Ovary (tissue), 9 donors: ENCODE data around the gene MFSD6L. TPM values are rescaled to one million over a fixed set of nuclear protein-coding genes. Genes with fewer than 3 reads are reported as not detected.

Experiments used
- DNase-seq, 5 donors: peaks; one replicate each; pipeline ENCODE4 v3.0.0-alpha.2; 2019 to 2020
- H3K27ac ChIP-seq, 2 donors: fragments of 200-600 bp; one replicate each; pipeline versions ENCODE4 v1.5.1 to v1.8.0; 2019 to 2022
- H3K27me3 ChIP-seq: fragments of 200-600 bp; one replicate; pipeline ENCODE4 v1.8.0; 2022
- H3K36me3 ChIP-seq: fragments of 200-600 bp; sonication (generic); one replicate; pipeline ENCODE4 v1.5.1; 2019
- H3K4me1 ChIP-seq: one replicate; pipeline ENCODE4 v1.8.1; 2013; ENCODE audit warnings: mild to moderate bottlenecking, moderate library complexity; ENCODE audit not compliant: insufficient read depth
- H3K4me3 ChIP-seq: fragments of 200-600 bp; sonication (generic); one replicate; pipeline ENCODE4 v1.5.1; 2017
- H3K9me3 ChIP-seq, 2 donors: fragments of 200-600 bp in 1 of 2; sonication (generic) in 1 of 2; one replicate each; pipeline versions ENCODE4 v1.5.1 to v1.8.1; 2013 to 2019; ENCODE audit warnings: mild to moderate bottlenecking in 1 of 2, moderate library complexity in 1 of 2
- EP300 ChIP-seq: sonication (generic); formaldehyde crosslinking; IDR thresholded peaks from one replicate; pipeline ENCODE4 v1.6.1; 2017; ENCODE audit warnings: antibody characterized with exemption
- POLR2A ChIP-seq: fragments of 450-650 bp; IDR thresholded peaks from one replicate; pipeline ENCODE4 v1.6.1; 2017; ENCODE audit warnings: antibody characterized with exemption, mild to moderate bottlenecking, moderate library complexity
- WGBS, 3 donors: extraction: QIAGEN DNeasy Blood & Tissue Kit in 1 of 3; methylation state at CpG; one replicate each; pipeline versions ENCODE4 v1.1.5 to v1.1.7; 2013 to 2017; 5-methylcytosine and 5-hydroxymethylcytosine counted together
- intact Hi-C, 4 donors: fragments of 100-400 bp; cut with DNase I; formaldehyde crosslinking; loops; one replicate each; pipeline versions ENCODE4 v1.11.0 to v1.15.1; 2022 to 2023
- polyA plus RNA-seq, 2 donors: library from polyadenylated mRNA; stranded (reverse); fragments of 200-250 nt in 1 of 2; fragments of 350-450 nt in 1 of 2; fragmentation: Illumina TruSeq in 1 of 2; extraction: RNeasy Lipid Tissue Mini Kit (QIAGEN cat#74804) in 1 of 2; gene quantifications; one replicate each; pipeline ENCODE4 v1.2.3, GENCODE V29; 2013 to 2014
- total RNA-seq, 7 donors: library from RNA; depleted of rRNA in 2 of 7; stranded (reverse); fragments of >200 nt in 2 of 7; fragmentation: NEBNext Ultra II Directional in 3 of 7; extraction: Animal tissue kit (Norgen Biotek cat#: 25700) in 3 of 7; gene quantifications; one replicate each; pipeline versions ENCODE4 v1.1.0 to v1.2.4, GENCODE V29; 2016 to 2023
- TF ChIP-seq, protein P1 (sequence below), 3 donors: fragments of 450-650 bp in 2 of 3; fragments of 200-600 bp in 1 of 3; IDR thresholded peaks; one replicate each; pipeline versions ENCODE4 v1.5.1 to v1.8.0; 2016 to 2022; ENCODE audit warnings: antibody characterized with exemption in 3 of 3, mild to moderate bottlenecking in 1 of 3
- donor health status: DM: no; HTN: no; CAD: no; lungs with moderate emphysema.
- donor health status: DM: no; HTN: no; CAD: no.
- donor health status: Bipolar disorder and iron deficiency.
- donor health status: DM: yes; HTN: yes; CAD: no.
- donor health status: DM: no; HTN: no; CAD: no.
- donor health status: DM: yes; HTN: yes; CAD: no.

MFSD6L gene
- total and polyA plus RNA-seq, 9 donors = 0.13 to 2.2 (median 0.48) TPM; not detected in 4

- H3K27me3 ChIP-seq = no peaks in the 10 kb centered on the region
- no peak overlapping the region for H3K27ac ChIP-seq
- no peak for TF ChIP-seq EP300
- TF ChIP-seq POLR2A = no peak
- TF ChIP-seq, protein P1, sequence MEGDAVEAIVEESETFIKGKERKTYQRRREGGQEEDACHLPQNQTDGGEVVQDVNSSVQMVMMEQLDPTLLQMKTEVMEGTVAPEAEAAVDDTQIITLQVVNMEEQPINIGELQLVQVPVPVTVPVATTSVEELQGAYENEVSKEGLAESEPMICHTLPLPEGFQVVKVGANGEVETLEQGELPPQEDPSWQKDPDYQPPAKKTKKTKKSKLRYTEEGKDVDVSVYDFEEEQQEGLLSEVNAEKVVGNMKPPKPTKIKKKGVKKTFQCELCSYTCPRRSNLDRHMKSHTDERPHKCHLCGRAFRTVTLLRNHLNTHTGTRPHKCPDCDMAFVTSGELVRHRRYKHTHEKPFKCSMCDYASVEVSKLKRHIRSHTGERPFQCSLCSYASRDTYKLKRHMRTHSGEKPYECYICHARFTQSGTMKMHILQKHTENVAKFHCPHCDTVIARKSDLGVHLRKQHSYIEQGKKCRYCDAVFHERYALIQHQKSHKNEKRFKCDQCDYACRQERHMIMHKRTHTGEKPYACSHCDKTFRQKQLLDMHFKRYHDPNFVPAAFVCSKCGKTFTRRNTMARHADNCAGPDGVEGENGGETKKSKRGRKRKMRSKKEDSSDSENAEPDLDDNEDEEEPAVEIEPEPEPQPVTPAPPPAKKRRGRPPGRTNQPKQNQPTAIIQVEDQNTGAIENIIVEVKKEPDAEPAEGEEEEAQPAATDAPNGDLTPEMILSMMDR (IDR thresholded peaks at IDR 0.05) = no peak
- DNase-seq = no peak
- 46 to 66% (median 51%) methylated on average over 3 of the region's 3 CpGs for WGBS, 3 donors
- no peaks in the 10 kb centered on the region for H3K36me3 ChIP-seq
- no peaks in the 10 kb centered on the region for H3K4me1 ChIP-seq
- intact Hi-C loops = loop anchor here (5.0 to 10.0 kb wide), 5 partner anchors 115 to 337 kb away; partner anchors contain the start of gene MYH10 (in 1 of the 4)
- no peaks in the 10 kb centered on the region for H3K9me3 ChIP-seq
- H3K4me3 ChIP-seq = no peak overlapping the region
These were observed 49.5 kb downstream of the MFSD6L start for GRCh38 chr17:8749616-8750015.

GRCh38 chr17:8747742-8748141 is 51.4 kb downstream of the MFSD6L start:
- intact Hi-C loops = loop anchor here (2.0 to 10.0 kb wide), 6 partner anchors 113 to 337 kb away; partner anchors contain the start of gene MYH10 (in 1 of the 4)
- no peak for DNase-seq
- Histone ChIP-seq H3K27ac (no peak overlapping the region), H3K27me3 (no peaks in the 10 kb centered on the region), H3K4me1 (no peaks in the 10 kb centered on the region), H3K36me3 (no peaks in the 10 kb centered on the region), H3K9me3 (no peaks in the 10 kb centered on the region), H3K4me3 (no peak overlapping the region)
- TF ChIP-seq EP300 (no peak), POLR2A (no peak)
- WGBS, 3 donors = 78 to 85% (median 83%) methylated on average over 3 of the region's 3 CpGs

Other genes with a start within 250 kb of the MFSD6L start
- gene MYH10, start 168.6 kb downstream of the MFSD6L start, total RNA-seq = 100 to 1,000 TPM in 1 of 7 donors, 10 to 100 TPM in 6; 30.4 to 113 (median 75.5) TPM
- gene MYH10, start 168.6 kb downstream of the MFSD6L start, polyA plus RNA-seq = 100 to 1,000 TPM in 1 of 2 donors, 10 to 100 TPM in 1; 33.9 to 117 TPM
- gene CCDC42, start 54.5 kb downstream of the MFSD6L start, total RNA-seq = not detected
- gene CCDC42, start 54.5 kb downstream of the MFSD6L start, polyA plus RNA-seq = under 1 TPM in 1 of 2 donors, not detected in 1; 0.17 TPM
- not detected for gene SPDYE4, start 40.8 kb downstream of the MFSD6L start, total RNA-seq
- gene SPDYE4, start 40.8 kb downstream of the MFSD6L start, polyA plus RNA-seq = not detected
- under 1 TPM; 0.12 to 0.92 (median 0.20) TPM for gene PIK3R6, start 68.3 kb upstream of the MFSD6L start, total RNA-seq
- under 1 TPM; 0.25 to 0.93 TPM for gene PIK3R6, start 68.3 kb upstream of the MFSD6L start, polyA plus RNA-seq
- gene PIK3R5, start 166.3 kb upstream of the MFSD6L start, total RNA-seq = 1 to 10 TPM; 1.3 to 8.9 (median 3.7) TPM
- 1 to 10 TPM in 1 of 2 donors, under 1 TPM in 1; 0.86 to 3.8 TPM for gene PIK3R5, start 166.3 kb upstream of the MFSD6L start, polyA plus RNA-seq
- 10 to 100 TPM in 1 of 7 donors, 1 to 10 TPM in 4, under 1 TPM in 2; 0.28 to 12.5 (median 2.1) TPM for gene NTN1, start 222.1 kb upstream of the MFSD6L start, total RNA-seq
- gene NTN1, start 222.1 kb upstream of the MFSD6L start, polyA plus RNA-seq = 1 to 10 TPM; 1.1 to 1.6 TPM